Measurements from ENCODE around the gene PCBP2.

PCBP2 gene

GRCh38 chr12:53505555-53506449 lies 53.9 kb downstream of the PCBP2 start:
- H3K36me3 ChIP-seq (ENCODE audit: control insufficient read depth, insufficient read depth, low read length) = peaks cover 44% of the 10 kb centered on the region
- H3K4me3 ChIP-seq (ENCODE audit: low read depth, low read length) = no peak overlapping the region
- H3K9ac ChIP-seq (ENCODE audit: low read length) = no peak overlapping the region
- H3K27ac ChIP-seq (ENCODE audit: low read depth, low read length) = no peak overlapping the region
- no peaks in the 10 kb centered on the region for H3K27me3 ChIP-seq (ENCODE audit: control insufficient read depth, insufficient read depth, low read length)
- peaks cover 9% of the 10 kb centered on the region for H3K4me1 ChIP-seq (ENCODE audit: control insufficient read depth, insufficient read depth, low read length)
- H3K9me3 ChIP-seq (ENCODE audit: control insufficient read depth, insufficient read depth, low read depth, low read length) = no peaks in the 10 kb centered on the region

- no peak overlapping the region for H3K4me3 ChIP-seq (ENCODE audit: low read depth, low read length)
- no peak overlapping the region for H3K27ac ChIP-seq (ENCODE audit: low read depth, low read length)
- H3K9me3 ChIP-seq (ENCODE audit: control insufficient read depth, insufficient read depth, low read depth, low read length) = no peaks in the 10 kb centered on the region
- peaks cover 8% of the 10 kb centered on the region for H3K4me1 ChIP-seq (ENCODE audit: control insufficient read depth, insufficient read depth, low read length)
- H3K27me3 ChIP-seq (ENCODE audit: control insufficient read depth, insufficient read depth, low read length) = no peaks in the 10 kb centered on the region
- no peak overlapping the region for H3K9ac ChIP-seq (ENCODE audit: low read length)
- peaks cover 44% of the 10 kb centered on the region for H3K36me3 ChIP-seq (ENCODE audit: control insufficient read depth, insufficient read depth, low read length)
Measured at GRCh38 chr12:53506450-53506785, 54.5 kb downstream of the PCBP2 start.

- H3K9ac ChIP-seq (ENCODE audit: low read length) = no peak within 1 kb of the TSS
- H3K4me1 ChIP-seq (ENCODE audit: control insufficient read depth, insufficient read depth, low read length) = peaks cover 2% of the 10 kb centered on the region
- H3K36me3 ChIP-seq (ENCODE audit: control insufficient read depth, insufficient read depth, low read length) = peaks cover 44% of the 10 kb centered on the region
- no peak within 1 kb of the TSS for H3K4me3 ChIP-seq (ENCODE audit: low read depth, low read length)
- no peaks in the 10 kb centered on the region for H3K27me3 ChIP-seq (ENCODE audit: control insufficient read depth, insufficient read depth, low read length)
- no peaks in the 10 kb centered on the region for H3K9me3 ChIP-seq (ENCODE audit: control insufficient read depth, insufficient read depth, low read depth, low read length)
- H3K27ac ChIP-seq (ENCODE audit: low read depth, low read length) = no peak within 1 kb of the TSS
Measured at GRCh38 chr12:53506881-53507602, 55.1 kb downstream of the PCBP2 start, which contains the start of gene NPFF. Gene NPFF (minus strand): TSS chr12:53507484. CDS start chr12:53507474, 10 bp downstream.

- H3K36me3 ChIP-seq (ENCODE audit: control insufficient read depth, insufficient read depth, low read length) = peaks cover 49% of the 10 kb centered on the region
- no peak overlapping the region for H3K9ac ChIP-seq (ENCODE audit: low read length)
Measured at GRCh38 chr12:53507603-53507885, 55.6 kb downstream of the PCBP2 start.

GRCh38 chr12:53508534-53509170 lies 56.8 kb downstream of the PCBP2 start:
- H3K27me3 ChIP-seq (ENCODE audit: control insufficient read depth, insufficient read depth, low read length) = no peaks in the 10 kb centered on the region
- no peaks in the 10 kb centered on the region for H3K9me3 ChIP-seq (ENCODE audit: control insufficient read depth, insufficient read depth, low read depth, low read length)
- H3K36me3 ChIP-seq (ENCODE audit: control insufficient read depth, insufficient read depth, low read length) = peaks cover 47% of the 10 kb centered on the region
- no peak overlapping the region for H3K27ac ChIP-seq (ENCODE audit: low read depth, low read length)
- H3K4me3 ChIP-seq (ENCODE audit: low read depth, low read length) = no peak overlapping the region
- no peak overlapping the region for H3K9ac ChIP-seq (ENCODE audit: low read length)
- no peaks in the 10 kb centered on the region for H3K4me1 ChIP-seq (ENCODE audit: control insufficient read depth, insufficient read depth, low read length)

More at GRCh38 chr12:53507603-53507885, 55.6 kb downstream of the PCBP2 start:
- Histone ChIP-seq H3K4me1 (ENCODE audit: control insufficient read depth, insufficient read depth, low read length) (no peaks in the 10 kb centered on the region), H3K27ac (ENCODE audit: low read depth, low read length) (no peak overlapping the region), H3K4me3 (ENCODE audit: low read depth, low read length) (no peak overlapping the region), H3K27me3 (ENCODE audit: control insufficient read depth, insufficient read depth, low read length) (no peaks in the 10 kb centered on the region), H3K9me3 (ENCODE audit: control insufficient read depth, insufficient read depth, low read depth, low read length) (no peaks in the 10 kb centered on the region)

- Histone ChIP-seq H3K27me3 (ENCODE audit: control insufficient read depth, insufficient read depth, low read length) (no peaks in the 10 kb centered on the region), H3K4me3 (ENCODE audit: low read depth, low read length) (no peak overlapping the region), H3K9me3 (ENCODE audit: control insufficient read depth, insufficient read depth, low read depth, low read length) (no peaks in the 10 kb centered on the region), H3K27ac (ENCODE audit: low read depth, low read length) (no peak overlapping the region), H3K4me1 (ENCODE audit: control insufficient read depth, insufficient read depth, low read length) (no peaks in the 10 kb centered on the region), H3K9ac (ENCODE audit: low read length) (no peak overlapping the region), H3K36me3 (ENCODE audit: control insufficient read depth, insufficient read depth, low read length) (peaks cover 43% of the 10 kb centered on the region)
Measured at GRCh38 chr12:53510181-53510812, 58.4 kb downstream of the PCBP2 start.

GRCh38 chr12:53513712-53514410 lies 62.0 kb downstream of the PCBP2 start:
- H3K4me3 ChIP-seq (ENCODE audit: low read depth, low read length) = no peak overlapping the region
- H3K27ac ChIP-seq (ENCODE audit: low read depth, low read length) = no peak overlapping the region
- no peaks in the 10 kb centered on the region for H3K27me3 ChIP-seq (ENCODE audit: control insufficient read depth, insufficient read depth, low read length)
- H3K9me3 ChIP-seq (ENCODE audit: control insufficient read depth, insufficient read depth, low read depth, low read length) = no peaks in the 10 kb centered on the region
- peaks cover 39% of the 10 kb centered on the region for H3K36me3 ChIP-seq (ENCODE audit: control insufficient read depth, insufficient read depth, low read length)
- no peak overlapping the region for H3K9ac ChIP-seq (ENCODE audit: low read length)
- no peaks in the 10 kb centered on the region for H3K4me1 ChIP-seq (ENCODE audit: control insufficient read depth, insufficient read depth, low read length)

- H3K9me3 ChIP-seq (ENCODE audit: control insufficient read depth, insufficient read depth, low read depth, low read length) = no peaks in the 10 kb centered on the region
- H3K27ac ChIP-seq (ENCODE audit: low read depth, low read length) = no peak overlapping the region
- H3K27me3 ChIP-seq (ENCODE audit: control insufficient read depth, insufficient read depth, low read length) = no peaks in the 10 kb centered on the region
- no peak overlapping the region for H3K4me3 ChIP-seq (ENCODE audit: low read depth, low read length)
- H3K9ac ChIP-seq (ENCODE audit: low read length) = no peak overlapping the region
- H3K4me1 ChIP-seq (ENCODE audit: control insufficient read depth, insufficient read depth, low read length) = no peaks in the 10 kb centered on the region
- peaks cover 44% of the 10 kb centered on the region for H3K36me3 ChIP-seq (ENCODE audit: control insufficient read depth, insufficient read depth, low read length)
Measured at GRCh38 chr12:53514628-53515290, 62.9 kb downstream of the PCBP2 start.

- Histone ChIP-seq H3K27me3 (ENCODE audit: control insufficient read depth, insufficient read depth, low read length) (no peaks in the 10 kb centered on the region), H3K36me3 (ENCODE audit: control insufficient read depth, insufficient read depth, low read length) (peaks cover 44% of the 10 kb centered on the region), H3K4me3 (ENCODE audit: low read depth, low read length) (no peak overlapping the region), H3K9ac (ENCODE audit: low read length) (no peak overlapping the region), H3K9me3 (ENCODE audit: control insufficient read depth, insufficient read depth, low read depth, low read length) (no peaks in the 10 kb centered on the region), H3K4me1 (ENCODE audit: control insufficient read depth, insufficient read depth, low read length) (no peaks in the 10 kb centered on the region), H3K27ac (ENCODE audit: low read depth, low read length) (no peak overlapping the region)
Measured at GRCh38 chr12:53515291-53515680, 63.4 kb downstream of the PCBP2 start.

GRCh38 chr12:53516758-53517455 lies 65.0 kb downstream of the PCBP2 start:
- Histone ChIP-seq H3K36me3 (ENCODE audit: control insufficient read depth, insufficient read depth, low read length) (peaks cover 52% of the 10 kb centered on the region), H3K4me1 (ENCODE audit: control insufficient read depth, insufficient read depth, low read length) (no peaks in the 10 kb centered on the region), H3K27ac (ENCODE audit: low read depth, low read length) (no peak overlapping the region), H3K9ac (ENCODE audit: low read length) (no peak overlapping the region), H3K9me3 (ENCODE audit: control insufficient read depth, insufficient read depth, low read depth, low read length) (no peaks in the 10 kb centered on the region), H3K27me3 (ENCODE audit: control insufficient read depth, insufficient read depth, low read length) (no peaks in the 10 kb centered on the region), H3K4me3 (ENCODE audit: low read depth, low read length) (no peak overlapping the region)

Data from HUES6 (cell line).